KMS-11 (cell line): ENCODE data around the gene FTSJ3.

ENCODE experiments used
- H2AFZ ChIP-seq: fragments of 200-600 bp; sonication (generic); 2 replicates; pipeline ENCODE4 v1.6.1; 2016; ENCODE audit warnings: antibody characterized with exemption, mixed run types, low read depth
- H3K27ac ChIP-seq: fragments of 200-600 bp; sonication (generic); 2 replicates; pipeline ENCODE4 v1.6.1; 2016; ENCODE audit warnings: mild to moderate bottlenecking, mixed run types
- H3K27me3 ChIP-seq: fragments of 200-600 bp; sonication (generic); 2 replicates; pipeline ENCODE4 v1.6.1; 2017; ENCODE audit warnings: mild to moderate bottlenecking, low read depth, mixed run types, moderate library complexity; ENCODE audit not compliant: insufficient read depth
- H3K36me3 ChIP-seq: fragments of 200-600 bp; sonication (generic); 2 replicates; pipeline ENCODE4 v1.6.1; 2017; ENCODE audit warnings: mild to moderate bottlenecking, mixed run types; ENCODE audit not compliant: insufficient read depth
- H3K4me1 ChIP-seq: fragments of 200-600 bp; sonication (generic); 2 replicates; pipeline ENCODE4 v1.6.1; 2016; ENCODE audit warnings: mild to moderate bottlenecking, low read depth, mixed run types; ENCODE audit not compliant: poor library complexity, severe bottlenecking
- H3K4me2 ChIP-seq: fragments of 200-600 bp; sonication (generic); 2 replicates; pipeline ENCODE4 v1.7.0; 2016; ENCODE audit warnings: mild to moderate bottlenecking, mixed run types
- H3K4me3 ChIP-seq: fragments of 200-600 bp; sonication (generic); IDR thresholded peaks from 2 replicates; pipeline ENCODE4 v1.6.1; 2017; ENCODE audit warnings: low read depth, low read length, mixed read lengths; ENCODE audit not compliant: insufficient read depth
- H3K79me2 ChIP-seq: fragments of 200-600 bp; sonication (generic); 2 replicates; pipeline ENCODE4 v1.6.1; 2016; ENCODE audit warnings: low read depth, mixed run types; ENCODE audit not compliant: insufficient read depth
- H3K9ac ChIP-seq: fragments of 200-600 bp; sonication (generic); 2 replicates; pipeline ENCODE4 v1.6.1; 2016; ENCODE audit warnings: mild to moderate bottlenecking, mixed run types
- H4K20me1 ChIP-seq: fragments of 200-600 bp; sonication (generic); 2 replicates; pipeline ENCODE4 v1.6.1; 2016; ENCODE audit warnings: mild to moderate bottlenecking, mixed run types; ENCODE audit not compliant: insufficient read depth
- CTCF ChIP-seq: fragments of 200-600 bp; sonication (generic); conservative IDR thresholded peaks from 2 replicates; pipeline ENCODE4 v1.6.1; 2017; ENCODE audit warnings: low read depth, mild to moderate bottlenecking, antibody characterized with exemption, low read length, moderate library complexity, mixed read lengths

FTSJ3 gene

DNA sequence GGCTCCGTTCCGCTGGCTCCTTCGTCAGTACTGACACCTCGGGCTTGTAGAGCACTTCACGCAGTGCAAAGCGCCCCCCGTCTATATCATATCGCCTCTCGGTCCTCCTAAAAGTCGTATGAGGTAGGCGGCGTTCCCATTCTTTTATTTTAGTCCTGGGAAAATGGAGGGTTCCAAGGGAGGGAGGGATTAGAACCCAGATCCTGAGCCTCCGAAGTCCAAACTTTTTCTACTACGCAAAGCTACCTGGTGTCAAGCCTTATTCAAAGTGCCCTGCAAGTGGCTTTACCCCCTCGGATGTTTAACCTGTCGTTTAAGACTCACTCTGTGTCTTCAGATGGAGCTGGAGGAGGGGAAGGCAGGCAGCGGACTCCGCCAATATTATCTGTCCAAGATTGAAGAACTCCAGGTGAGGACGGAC is 348 bp upstream of the FTSJ3 start:
- Histone ChIP-seq H3K4me3 (no peak overlapping the region), H3K9ac (peak overlapping the region; percentile 80), H3K27me3 (no peaks in the 10 kb centered on the region), H3K4me2 (peak overlapping the region; percentile 96), H3K36me3 (peaks cover 38% of the 10 kb centered on the region; the same call in 1 of the 2 replicates), H3K4me1 (peaks cover 30% of the 10 kb centered on the region), H2AFZ (peak overlapping the region; percentile 90), H3K79me2 (peaks cover 48% of the 10 kb centered on the region), H3K27ac (peak overlapping the region; percentile 73), H4K20me1 (no peaks in the 10 kb centered on the region)
- no peak for TF ChIP-seq CTCF

DNA sequence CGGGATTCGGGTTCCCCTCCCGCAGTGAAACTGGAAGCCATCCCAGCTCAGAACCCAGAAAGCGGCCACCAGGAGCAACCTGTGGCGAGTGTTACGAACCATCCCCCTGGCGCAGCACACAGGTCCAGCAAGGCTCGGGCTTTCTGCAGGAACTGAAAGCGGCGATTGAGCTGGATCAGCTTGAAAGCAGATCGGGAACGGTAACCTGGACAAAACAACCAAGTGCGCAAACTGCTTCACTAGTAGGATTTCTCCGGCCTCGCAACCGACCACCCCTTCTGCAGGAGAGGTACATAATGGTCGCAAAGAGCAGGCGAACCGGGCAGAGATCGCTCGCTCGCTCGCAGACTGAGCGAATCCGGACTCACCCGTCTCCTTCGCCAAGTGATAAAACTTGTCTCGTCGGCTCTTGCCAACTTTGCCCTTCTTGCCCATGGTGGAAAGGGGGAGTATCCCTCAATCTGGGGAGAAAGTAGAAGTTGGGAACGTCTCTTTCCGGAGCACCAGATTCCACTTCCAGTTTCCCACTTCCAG is 928 bp downstream of the FTSJ3 start:
- H4K20me1 ChIP-seq, result no peaks in the 10 kb centered on the region

GRCh38 chr17:63824362-63824761 is 3.1 kb downstream of the FTSJ3 start:
- Histone ChIP-seq H3K4me2 (no peak overlapping the region), H3K27ac (no peak overlapping the region), H3K4me3 (no peak overlapping the region), H3K27me3 (no peaks in the 10 kb centered on the region), H3K9ac (no peak overlapping the region), H3K36me3 (peaks cover 28% of the 10 kb centered on the region; the same call in 1 of the 2 replicates), H4K20me1 (no peaks in the 10 kb centered on the region), H3K4me1 (peaks cover 26% of the 10 kb centered on the region), H3K79me2 (peaks cover 43% of the 10 kb centered on the region), H2AFZ (no peak overlapping the region)
- no peak for TF ChIP-seq CTCF

More for the DNA sequence above, 928 bp downstream of the FTSJ3 start:
- peak overlapping the region; percentile 90 for H2AFZ ChIP-seq
- no peak for TF ChIP-seq CTCF
- no peak overlapping the region for H3K4me3 ChIP-seq
- H3K9ac ChIP-seq, result peak overlapping the region; percentile 80
- peak overlapping the region; percentile 73; the same call in 1 of the 2 replicates for H3K27ac ChIP-seq
- peaks cover 54% of the 10 kb centered on the region for H3K79me2 ChIP-seq
- H3K36me3 ChIP-seq, result peaks cover 36% of the 10 kb centered on the region; the same call in 1 of the 2 replicates
- peak overlapping the region; percentile 96 for H3K4me2 ChIP-seq
- peaks cover 30% of the 10 kb centered on the region for H3K4me1 ChIP-seq
- no peaks in the 10 kb centered on the region for H3K27me3 ChIP-seq

- Histone ChIP-seq H3K9ac (no peak overlapping the region), H2AFZ (no peak overlapping the region), H3K4me1 (peaks cover 20% of the 10 kb centered on the region), H3K36me3 (peaks cover 25% of the 10 kb centered on the region; the same call in 1 of the 2 replicates), H3K4me3 (no peak overlapping the region), H3K79me2 (peaks cover 37% of the 10 kb centered on the region), H3K27ac (no peak overlapping the region), H4K20me1 (no peaks in the 10 kb centered on the region), H3K27me3 (no peaks in the 10 kb centered on the region), H3K4me2 (no peak overlapping the region)
- no peak for TF ChIP-seq CTCF
Observed at GRCh38 chr17:63823659-63824331, 3.7 kb downstream of the FTSJ3 start.
